Measurements from ENCODE around the gene DGLUCY. TPM values are rescaled to one million over a fixed set of nuclear protein-coding genes. Genes with fewer than 3 reads are reported as not detected.
A peak's percentile ranks its signal among the peaks of the same experiment; 100 is the strongest.

DGLUCY gene
- total and polyA plus RNA-seq, 7 experiments from 2014 or later = 31.1 to 108 (median 87.8) TPM

DNA sequence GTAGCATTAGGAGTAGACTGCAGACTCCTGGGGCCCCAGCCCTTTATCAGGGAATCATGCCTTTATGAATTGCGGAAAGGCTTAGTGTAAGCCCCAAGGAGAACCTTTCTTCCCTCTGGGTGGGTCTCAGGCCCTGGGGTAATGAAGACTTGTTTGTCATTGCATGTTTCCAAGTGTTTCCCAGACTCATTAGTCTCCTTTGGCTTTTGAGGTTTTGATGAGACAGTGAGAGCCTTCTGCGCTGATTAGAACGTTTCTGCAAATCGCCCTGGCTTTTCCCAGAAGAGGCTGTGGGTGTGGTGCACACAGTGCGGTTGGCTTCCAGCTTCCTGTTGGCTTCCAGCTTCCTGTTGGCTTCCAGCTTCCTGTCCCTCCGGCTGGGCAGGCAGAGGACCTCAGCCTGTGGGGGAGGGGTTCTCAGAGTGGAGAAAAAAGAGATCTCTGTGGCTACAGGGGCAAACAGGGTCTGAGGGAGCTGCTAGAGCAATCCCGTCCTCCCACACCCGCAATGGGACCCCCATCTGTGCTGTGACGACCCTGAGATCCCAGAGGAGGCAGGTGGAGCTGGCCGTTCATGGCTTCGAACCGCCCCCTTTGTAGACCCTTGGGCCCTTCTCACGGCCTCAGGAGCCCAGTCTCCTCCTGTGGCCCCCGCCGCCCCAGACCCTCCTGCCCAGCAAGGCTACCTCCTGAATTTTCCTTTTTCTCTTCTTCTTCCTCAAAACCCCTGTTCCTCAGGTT, 88.5 kb downstream of the DGLUCY start:
- ATAC-seq (no peak), DNase-seq (no peak)
- POLR2A ChIA-PET = no interaction called here
- peaks cover 6 to 79% (median 18%) of the 10 kb centered on the region in 7 donors for H3K4me1 Mint-ChIP-seq
- H3K4me3 Mint-ChIP-seq = peak overlapping the region in 6 of 10 donors; percentile 17 to 70 (median 48)
- no peaks in the 10 kb centered on the region for H3K27me3 Mint-ChIP-seq
- Histone ChIP-seq H3K27me3 (ENCODE audit: control insufficient read depth in 2 of 2, insufficient read depth in 2 of 2, low read length in 2 of 2) (no peaks in the 10 kb centered on the region), H3K9me3 (ENCODE audit: control insufficient read depth in 2 of 3, low read length in 3 of 3) (no peaks in the 10 kb centered on the region), H3K36me3 (ENCODE audit: control insufficient read depth in 2 of 3, insufficient read depth in 3 of 3, low read length in 3 of 3) (peaks cover 5 to 60% (median 11%) of the 10 kb centered on the region in 3 experiments), H3K27ac (ENCODE audit: low read depth, low read length) (no peak overlapping the region), H3K4me3 (ENCODE audit: low read length) (no peak overlapping the region), H3K4me1 (ENCODE audit: control insufficient read depth in 2 of 2, insufficient read depth in 2 of 2, low read length in 2 of 2) (peaks cover 0 to 7% of the 10 kb centered on the region in 2 donors)
- H3K9me3 Mint-ChIP-seq = peaks cover 0 to 7% (median 0%) of the 10 kb centered on the region in 11 donors
- CTCF ChIA-PET = interaction anchor here (0.9 kb wide), 1 partner anchor 28 kb away, joined by 3 read pairs; no protein-coding TSS in a partner anchor
- H3K36me3 Mint-ChIP-seq = peaks cover 18 to 72% (median 51%) of the 10 kb centered on the region in 5 donors
- H3K27ac Mint-ChIP-seq = peak overlapping the region in 8 of 9 donors; percentile 3 to 82 (median 30)
- intact Hi-C loops (cut with micrococcal nuclease) = no loop called here

DNA sequence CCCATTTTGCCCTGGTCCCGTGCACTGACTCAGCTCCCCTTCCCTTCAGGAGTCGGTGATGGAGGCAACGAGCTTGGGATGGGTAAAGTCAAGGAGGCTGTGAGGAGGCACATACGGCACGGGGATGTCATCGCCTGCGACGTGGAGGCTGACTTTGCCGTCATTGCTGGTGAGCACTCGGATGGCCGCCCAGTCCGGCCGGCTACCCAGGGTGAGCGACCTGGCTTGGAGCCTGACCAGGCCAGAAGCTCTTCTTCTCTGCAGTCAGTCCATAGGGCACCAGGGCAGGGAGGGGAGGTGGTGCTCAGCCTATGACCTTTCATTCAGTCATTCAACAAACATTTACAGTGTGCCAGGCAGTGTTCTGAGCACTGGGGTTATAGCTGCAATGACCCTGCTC, 90.8 kb downstream of the DGLUCY start:
- Histone ChIP-seq H3K9me3 (ENCODE audit: control insufficient read depth in 2 of 3, low read length in 3 of 3) (no peaks in the 10 kb centered on the region), H3K27ac (ENCODE audit: low read depth, low read length) (no peak overlapping the region), H3K27me3 (ENCODE audit: control insufficient read depth in 2 of 2, insufficient read depth in 2 of 2, low read length in 2 of 2) (no peaks in the 10 kb centered on the region), H3K36me3 (ENCODE audit: control insufficient read depth in 2 of 3, insufficient read depth in 3 of 3, low read length in 3 of 3) (peaks cover 5 to 49% (median 8%) of the 10 kb centered on the region in 3 experiments), H3K4me1 (ENCODE audit: control insufficient read depth in 2 of 2, insufficient read depth in 2 of 2, low read length in 2 of 2) (peaks cover 0 to 7% of the 10 kb centered on the region in 2 donors), H3K4me3 (ENCODE audit: low read length) (no peak overlapping the region)
- Mint-ChIP-seq H3K36me3 (peaks cover 10 to 67% (median 47%) of the 10 kb centered on the region in 5 donors), H3K4me3 (no peak overlapping the region), H3K27ac (peak overlapping the region in 4 of 9 donors; percentile 18 to 73 (median 56)), H3K9me3 (peaks cover 0 to 5% (median 0%) of the 10 kb centered on the region in 11 donors), H3K4me1 (peaks cover 6 to 60% (median 18%) of the 10 kb centered on the region in 7 donors), H3K27me3 (no peaks in the 10 kb centered on the region)
- ChIA-PET POLR2A (no interaction called here), CTCF (interaction anchor here (0.6 to 0.7 kb wide), 2 partner anchors 30 to 349 kb away, joined by 3 read pairs; no protein-coding TSS in a partner anchor)
- intact Hi-C loops (cut with micrococcal nuclease) = no loop called here
- ATAC-seq = no peak
- DNase-seq = no peak

DNA sequence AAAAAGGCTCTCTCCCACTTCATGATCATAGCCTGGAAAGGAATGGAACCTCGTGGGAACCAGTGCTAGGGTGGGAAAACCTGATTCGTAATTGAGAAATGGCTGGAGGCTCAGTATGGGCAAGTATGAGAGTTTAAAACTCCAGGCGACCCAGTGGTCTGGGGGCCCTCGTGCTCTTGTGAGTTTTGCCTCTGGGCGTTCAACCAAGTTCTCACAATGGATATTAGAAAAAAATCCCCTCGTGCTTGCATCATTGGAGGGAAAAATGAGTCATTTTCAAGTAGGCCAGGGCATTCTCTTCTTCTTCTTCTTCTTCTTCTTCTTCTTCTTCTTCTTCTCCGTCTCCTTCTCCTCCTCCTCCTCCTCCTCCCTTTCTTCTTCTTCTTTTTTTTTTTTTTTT, 91.6 kb downstream of the DGLUCY start:
- ATAC-seq (no peak), DNase-seq (no peak)
- Mint-ChIP-seq H3K27ac (peak overlapping the region in 1 of 9 donors; percentile 73), H3K27me3 (no peaks in the 10 kb centered on the region), H3K4me3 (no peak overlapping the region), H3K4me1 (peaks cover 6 to 55% (median 17%) of the 10 kb centered on the region in 7 donors), H3K36me3 (peaks cover 6 to 67% (median 44%) of the 10 kb centered on the region in 5 donors), H3K9me3 (peaks cover 0 to 5% (median 0%) of the 10 kb centered on the region in 11 donors)
- no peak overlapping the region for H3K27ac ChIP-seq (ENCODE audit: low read depth, low read length)
- no peaks in the 10 kb centered on the region for H3K27me3 ChIP-seq (ENCODE audit: control insufficient read depth in 2 of 2, insufficient read depth in 2 of 2, low read length in 2 of 2)
- no peak overlapping the region for H3K4me3 ChIP-seq (ENCODE audit: low read length)
- POLR2A ChIA-PET = no interaction called here
- intact Hi-C loops (cut with micrococcal nuclease) = no loop called here
- H3K4me1 ChIP-seq (ENCODE audit: control insufficient read depth in 2 of 2, insufficient read depth in 2 of 2, low read length in 2 of 2) = peaks cover 0 to 7% of the 10 kb centered on the region in 2 donors
- H3K36me3 ChIP-seq (ENCODE audit: control insufficient read depth in 2 of 3, insufficient read depth in 3 of 3, low read length in 3 of 3) = peaks cover 5 to 49% (median 8%) of the 10 kb centered on the region in 3 experiments
- CTCF ChIA-PET = interaction anchor here (0.7 kb wide), 1 partner anchor 30 kb away, joined by 3 read pairs; no protein-coding TSS in a partner anchor
- no peaks in the 10 kb centered on the region for H3K9me3 ChIP-seq (ENCODE audit: control insufficient read depth in 2 of 3, low read length in 3 of 3)

DNA sequence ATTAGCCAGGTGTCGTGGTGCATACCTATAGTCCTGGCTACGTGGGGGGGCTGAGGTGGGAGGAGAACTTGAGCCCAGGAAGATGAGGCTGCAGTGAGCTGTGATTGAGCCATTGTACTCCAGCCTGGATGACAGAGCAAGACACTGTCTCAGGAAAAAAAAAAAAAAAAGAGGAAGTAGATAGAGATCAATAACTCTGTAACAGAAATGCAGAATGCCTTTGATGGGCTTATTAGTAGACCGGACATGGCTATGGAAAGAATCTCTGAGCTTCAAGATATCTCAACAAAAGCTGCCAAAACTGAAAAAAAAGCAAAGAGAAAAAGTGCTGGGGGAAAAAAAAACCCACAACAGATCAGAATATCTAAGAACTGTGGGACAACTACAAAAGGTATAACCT, 93.1 kb downstream of the DGLUCY start:
- Histone ChIP-seq H3K4me1 (ENCODE audit: control insufficient read depth in 2 of 2, insufficient read depth in 2 of 2, low read length in 2 of 2) (peaks cover 0 to 6% of the 10 kb centered on the region in 2 donors), H3K27ac (ENCODE audit: low read depth, low read length) (no peak overlapping the region), H3K36me3 (ENCODE audit: control insufficient read depth in 2 of 3, insufficient read depth in 3 of 3, low read length in 3 of 3) (peaks cover 5 to 54% (median 8%) of the 10 kb centered on the region in 3 experiments), H3K4me3 (ENCODE audit: low read length) (no peak overlapping the region), H3K27me3 (ENCODE audit: control insufficient read depth in 2 of 2, insufficient read depth in 2 of 2, low read length in 2 of 2) (no peaks in the 10 kb centered on the region), H3K9me3 (ENCODE audit: control insufficient read depth in 2 of 3, low read length in 3 of 3) (no peaks in the 10 kb centered on the region)
- Mint-ChIP-seq H3K27ac (peak overlapping the region in 1 of 9 donors; percentile 85), H3K27me3 (no peaks in the 10 kb centered on the region), H3K36me3 (peaks cover 0 to 71% (median 46%) of the 10 kb centered on the region in 5 donors), H3K9me3 (peaks cover 0 to 2% (median 0%) of the 10 kb centered on the region in 11 donors), H3K4me3 (peak overlapping the region in 1 of 10 donors; percentile 47), H3K4me1 (peaks cover 6 to 47% (median 10%) of the 10 kb centered on the region in 7 donors)
- ATAC-seq (no peak), DNase-seq (no peak)
- intact Hi-C loops (cut with micrococcal nuclease) = loop anchor here in 1 of 2 donors (1.0 kb wide), 1 partner anchor 21 kb away; no protein-coding TSS in a partner anchor
- ChIA-PET CTCF (interaction anchor here (0.7 kb wide), 1 partner anchor 283 kb away, joined by 4 read pairs; no protein-coding TSS in a partner anchor), POLR2A (no interaction called here)

DNA sequence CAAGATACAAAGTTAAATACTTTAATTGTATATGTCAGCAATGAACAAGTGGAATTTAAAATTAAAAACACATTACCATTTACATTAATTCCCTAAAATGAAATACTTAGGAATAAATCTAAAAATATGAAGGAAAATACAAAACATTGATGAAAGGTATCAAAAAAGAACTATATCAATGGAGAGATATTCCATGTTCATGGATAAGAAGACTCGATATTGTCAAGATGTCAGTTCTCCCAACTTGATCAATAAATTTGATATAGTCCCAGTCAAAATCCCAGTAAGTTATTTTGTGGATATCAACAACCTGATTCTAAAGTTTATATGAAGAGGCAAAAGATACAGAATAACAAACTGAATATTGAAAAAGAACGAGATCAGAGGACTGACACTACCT, 97.1 kb downstream of the DGLUCY start:
- peaks cover 0 to 2% (median 0%) of the 10 kb centered on the region in 11 donors for H3K9me3 Mint-ChIP-seq
- CTCF ChIA-PET = interaction anchor here (0.6 kb wide), 1 partner anchor 208 kb away, joined by 3 read pairs; no protein-coding TSS in a partner anchor
- H3K27me3 ChIP-seq (ENCODE audit: control insufficient read depth in 2 of 2, insufficient read depth in 2 of 2, low read length in 2 of 2) = no peaks in the 10 kb centered on the region
- peak overlapping the region in 1 of 9 donors; percentile 16 for H3K27ac Mint-ChIP-seq
- peaks cover 8 to 61% (median 39%) of the 10 kb centered on the region in 5 donors for H3K36me3 Mint-ChIP-seq
- peaks cover 0 to 23% (median 4%) of the 10 kb centered on the region in 7 donors for H3K4me1 Mint-ChIP-seq
- DNase-seq = no peak
- POLR2A ChIA-PET = no interaction called here
- no peak overlapping the region for H3K4me3 Mint-ChIP-seq
- H3K27ac ChIP-seq (ENCODE audit: low read depth, low read length) = no peak overlapping the region
- no peak overlapping the region for H3K4me3 ChIP-seq (ENCODE audit: low read length)
- ATAC-seq = no peak
- peaks cover 0 to 40% (median 0%) of the 10 kb centered on the region in 3 experiments for H3K36me3 ChIP-seq (ENCODE audit: control insufficient read depth in 2 of 3, insufficient read depth in 3 of 3, low read length in 3 of 3)
- no peaks in the 10 kb centered on the region for H3K27me3 Mint-ChIP-seq
- no peaks in the 10 kb centered on the region for H3K4me1 ChIP-seq (ENCODE audit: control insufficient read depth in 2 of 2, insufficient read depth in 2 of 2, low read length in 2 of 2)
- H3K9me3 ChIP-seq (ENCODE audit: control insufficient read depth in 2 of 3, low read length in 3 of 3) = no peaks in the 10 kb centered on the region
- intact Hi-C loops (cut with micrococcal nuclease) = no loop called here

DNA sequence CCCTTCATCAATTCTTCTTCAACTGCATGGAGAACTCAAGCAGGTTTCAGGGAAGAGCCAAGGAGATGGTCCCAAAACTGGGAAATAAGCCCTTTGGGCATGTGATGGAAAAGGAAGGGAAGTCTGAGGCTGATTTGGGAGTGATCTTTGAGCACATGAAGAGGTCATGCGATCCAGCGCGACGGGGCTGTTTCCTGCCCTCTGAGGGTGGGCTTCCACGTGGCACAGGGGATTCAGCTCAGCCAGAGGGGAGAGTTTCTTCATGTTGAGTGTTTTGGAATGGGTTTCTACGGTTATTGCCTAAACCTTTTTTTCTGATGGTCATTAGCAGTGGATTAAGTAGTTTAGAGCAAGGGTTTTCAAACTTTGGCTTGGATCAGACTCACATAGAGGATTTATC, 100.4 kb downstream of the DGLUCY start:
- ATAC-seq = no peak
- H3K27ac ChIP-seq (ENCODE audit: low read depth, low read length) = no peak overlapping the region
- no peaks in the 10 kb centered on the region for H3K27me3 ChIP-seq (ENCODE audit: control insufficient read depth in 2 of 2, insufficient read depth in 2 of 2, low read length in 2 of 2)
- peaks cover 8 to 56% (median 28%) of the 10 kb centered on the region in 5 donors for H3K36me3 Mint-ChIP-seq
- H3K4me3 Mint-ChIP-seq = no peak overlapping the region
- H3K27ac Mint-ChIP-seq = peak overlapping the region in 3 of 9 donors; percentile 16 to 70 (median 49)
- peaks cover 0 to 2% (median 0%) of the 10 kb centered on the region in 11 donors for H3K9me3 Mint-ChIP-seq
- no peak for DNase-seq
- H3K4me3 ChIP-seq (ENCODE audit: low read length) = no peak overlapping the region
- ChIA-PET POLR2A (no interaction called here), CTCF (no interaction called here)
- H3K4me1 ChIP-seq (ENCODE audit: control insufficient read depth in 2 of 2, insufficient read depth in 2 of 2, low read length in 2 of 2) = no peaks in the 10 kb centered on the region
- intact Hi-C loops (cut with micrococcal nuclease) = no loop called here
- peaks cover 0 to 46% (median 0%) of the 10 kb centered on the region in 3 experiments for H3K36me3 ChIP-seq (ENCODE audit: control insufficient read depth in 2 of 3, insufficient read depth in 3 of 3, low read length in 3 of 3)
- H3K9me3 ChIP-seq (ENCODE audit: control insufficient read depth in 2 of 3, low read length in 3 of 3) = no peaks in the 10 kb centered on the region
- H3K4me1 Mint-ChIP-seq = peaks cover 0 to 19% (median 4%) of the 10 kb centered on the region in 7 donors
- no peaks in the 10 kb centered on the region for H3K27me3 Mint-ChIP-seq

All from naive thymus-derived CD4-positive, alpha-beta T cell (primary cell).